Measurements from ENCODE around the gene LNPK.

Gene LNPK

DNA sequence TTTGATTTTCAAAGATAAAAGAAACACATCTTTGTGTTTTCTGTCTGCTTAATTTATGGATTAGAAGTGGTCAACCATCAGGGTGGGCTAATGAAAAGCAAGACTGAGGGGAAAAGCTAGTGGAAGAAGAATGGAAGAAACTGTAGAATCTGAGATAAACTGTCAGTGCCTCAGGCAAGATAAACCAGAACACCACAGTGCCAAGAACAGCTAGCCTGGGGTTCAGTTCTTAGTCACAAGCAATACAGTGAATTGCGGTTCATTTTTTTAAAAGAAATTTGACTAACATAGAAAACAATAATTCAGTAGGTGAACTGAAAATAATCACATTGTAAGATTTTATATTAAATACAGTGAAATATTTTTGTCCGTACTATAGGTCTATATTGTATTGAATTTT lies 22.0 kb upstream of the LNPK start:
- no peak for DNase-seq (ENCODE audit: low read depth, low spot score)
- ChIA-PET CTCF (no interaction called here), POLR2A (no interaction called here)
- TF ChIP-seq, protein P1, sequence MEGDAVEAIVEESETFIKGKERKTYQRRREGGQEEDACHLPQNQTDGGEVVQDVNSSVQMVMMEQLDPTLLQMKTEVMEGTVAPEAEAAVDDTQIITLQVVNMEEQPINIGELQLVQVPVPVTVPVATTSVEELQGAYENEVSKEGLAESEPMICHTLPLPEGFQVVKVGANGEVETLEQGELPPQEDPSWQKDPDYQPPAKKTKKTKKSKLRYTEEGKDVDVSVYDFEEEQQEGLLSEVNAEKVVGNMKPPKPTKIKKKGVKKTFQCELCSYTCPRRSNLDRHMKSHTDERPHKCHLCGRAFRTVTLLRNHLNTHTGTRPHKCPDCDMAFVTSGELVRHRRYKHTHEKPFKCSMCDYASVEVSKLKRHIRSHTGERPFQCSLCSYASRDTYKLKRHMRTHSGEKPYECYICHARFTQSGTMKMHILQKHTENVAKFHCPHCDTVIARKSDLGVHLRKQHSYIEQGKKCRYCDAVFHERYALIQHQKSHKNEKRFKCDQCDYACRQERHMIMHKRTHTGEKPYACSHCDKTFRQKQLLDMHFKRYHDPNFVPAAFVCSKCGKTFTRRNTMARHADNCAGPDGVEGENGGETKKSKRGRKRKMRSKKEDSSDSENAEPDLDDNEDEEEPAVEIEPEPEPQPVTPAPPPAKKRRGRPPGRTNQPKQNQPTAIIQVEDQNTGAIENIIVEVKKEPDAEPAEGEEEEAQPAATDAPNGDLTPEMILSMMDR (IDR thresholded peaks at IDR 0.05; ENCODE audit: insufficient read depth, low read length, missing control alignments) = no peak
- no peak overlapping the region for H3K4me3 ChIP-seq (ENCODE audit: low read depth, low read length)

DNA sequence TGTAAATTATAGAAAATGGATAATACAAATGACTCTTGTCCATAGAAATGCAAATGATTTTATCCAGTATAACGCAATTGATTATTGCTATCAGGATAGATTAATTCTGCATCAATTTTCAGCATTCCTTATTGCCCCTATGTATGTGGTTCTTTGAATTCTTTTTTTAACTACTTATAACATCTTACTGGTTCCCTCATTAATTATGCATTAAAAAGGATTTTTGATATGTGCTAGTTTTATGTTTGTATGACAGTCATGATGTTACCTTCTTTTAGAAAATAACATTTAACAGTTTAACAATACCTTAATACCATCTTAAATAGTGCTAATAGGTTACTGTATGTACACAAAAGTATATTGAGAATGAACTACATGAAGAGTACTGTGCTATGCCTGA lies 20.0 kb upstream of the LNPK start:
- ChIA-PET CTCF (no interaction called here), POLR2A (no interaction called here)
- no peak overlapping the region for H3K4me3 ChIP-seq (ENCODE audit: low read depth, low read length)
- no peak for DNase-seq (ENCODE audit: low read depth, low spot score)
- TF ChIP-seq, protein P1 (IDR thresholded peaks at IDR 0.05; ENCODE audit: insufficient read depth, low read length, missing control alignments) = no peak

DNA sequence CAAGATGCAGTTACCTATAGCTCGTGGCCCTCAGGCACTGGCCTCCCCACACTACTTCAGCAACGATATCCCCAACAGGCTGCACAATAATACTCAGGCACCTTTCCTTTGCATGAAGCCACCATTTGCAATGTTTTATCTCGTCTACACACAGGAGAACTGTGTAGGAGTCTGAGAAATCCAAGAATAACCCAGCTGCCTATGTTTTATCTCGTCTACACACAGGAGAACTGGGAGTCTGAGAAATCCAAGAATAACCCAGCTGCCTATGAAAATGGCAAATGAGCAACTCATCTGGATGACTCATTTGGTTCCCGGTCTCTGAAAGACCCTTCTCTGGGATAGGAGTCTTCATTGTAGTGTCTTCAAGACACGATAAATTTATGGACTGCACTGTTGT lies 18.3 kb upstream of the LNPK start:
- TF ChIP-seq, protein P1 (IDR thresholded peaks at IDR 0.05; ENCODE audit: insufficient read depth, low read length, missing control alignments) = no peak
- POLR2A ChIA-PET = no interaction called here

DNA sequence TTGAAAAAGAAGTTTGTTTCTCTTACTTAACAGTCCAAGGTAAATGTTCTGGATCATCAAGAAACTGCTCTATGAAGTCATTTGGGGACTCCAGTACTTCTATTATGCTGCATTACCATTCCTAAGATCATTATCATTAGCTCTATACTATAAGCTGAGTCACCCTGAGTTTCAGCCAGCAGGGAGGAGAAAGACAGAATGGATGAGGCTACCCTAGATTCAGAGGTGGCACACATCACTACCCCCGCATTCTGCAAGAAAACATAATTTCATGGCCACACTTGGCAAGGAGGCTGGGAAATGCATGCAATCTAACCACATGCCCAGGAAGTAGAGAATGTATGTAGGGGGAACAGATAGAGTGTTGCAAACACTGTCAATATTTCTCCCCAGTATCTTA lies 16.6 kb upstream of the LNPK start:
- CTCF ChIA-PET = no interaction called here
- DNase-seq (ENCODE audit: low read depth, low spot score) = no peak
- TF ChIP-seq, protein P1 (IDR thresholded peaks at IDR 0.05; ENCODE audit: insufficient read depth, low read length, missing control alignments) = no peak
- H3K4me3 ChIP-seq (ENCODE audit: low read depth, low read length) = no peak overlapping the region
- POLR2A ChIA-PET = no interaction called here

More for the DNA sequence above, 18.3 kb upstream of the LNPK start:
- CTCF ChIA-PET = interaction anchor here (0.6 kb wide), 1 partner anchor 1647 kb away, joined by 3 read pairs; no protein-coding TSS in a partner anchor
- H3K4me3 ChIP-seq (ENCODE audit: low read depth, low read length) = no peak overlapping the region
- DNase-seq (ENCODE audit: low read depth, low spot score) = no peak

GRCh38 chr2:176009445-176009844 lies 7.4 kb upstream of the LNPK start:
- TF ChIP-seq, protein P1 (IDR thresholded peaks at IDR 0.05; ENCODE audit: insufficient read depth, low read length, missing control alignments) = no peak
- DNase-seq (ENCODE audit: low read depth, low spot score) = no peak
- POLR2A ChIA-PET = no interaction called here
- no peak overlapping the region for H3K4me3 ChIP-seq (ENCODE audit: low read depth, low read length)
- CTCF ChIA-PET = interaction anchor here (1.1 kb wide), 1 partner anchor 319 kb away, joined by 3 read pairs; no protein-coding TSS in a partner anchor

GRCh38 chr2:176004934-176005333 lies 2.9 kb upstream of the LNPK start:
- TF ChIP-seq, protein P1 (IDR thresholded peaks at IDR 0.05; ENCODE audit: insufficient read depth, low read length, missing control alignments) = no peak
- no peak overlapping the region for H3K4me3 ChIP-seq (ENCODE audit: low read depth, low read length)
- ChIA-PET POLR2A (no interaction called here), CTCF (no interaction called here)
- DNase-seq (ENCODE audit: low read depth, low spot score) = no peak
